Neural cell (in vitro differentiated cells): ENCODE measurements around the gene DMWD. TPM values are rescaled to one million over a fixed set of nuclear protein-coding genes. Genes with fewer than 3 reads are reported as not detected.
A peak's percentile ranks its signal among the peaks of the same experiment; 100 is the strongest.

ENCODE experiments used
- H2AFZ ChIP-seq: fragments of 200-600, 300-800 bp; sonication (generic), shearing (Covaris generic); 2 replicates; pipeline ENCODE4 v1.6.0; 2014; ENCODE audit warnings: low read depth, mild to moderate bottlenecking, antibody characterized with exemption, low read length, moderate library complexity
- H3F3A ChIP-seq: fragments of 200-600 bp; shearing (Covaris generic); 2 replicates; pipeline ENCODE4 v1.6.1; 2016; ENCODE audit warnings: mild to moderate bottlenecking, moderate library complexity, mixed read lengths, antibody characterized with exemption, low read length; ENCODE audit not compliant: insufficient read depth, poor library complexity, severe bottlenecking
- H3K27ac ChIP-seq: fragments of 200-600, 300-800 bp; sonication (generic), shearing (Covaris generic); 2 replicates; pipeline ENCODE4 v1.5.1; 2014; ENCODE audit warnings: mild to moderate bottlenecking, low read length, moderate library complexity
- H3K27me3 ChIP-seq: fragments of 300-800, 200-600 bp; sonication (generic), shearing (Covaris generic); 2 replicates; pipeline ENCODE4 v1.6.0; 2014; ENCODE audit warnings: mild to moderate bottlenecking, low read depth, low read length, moderate library complexity; ENCODE audit not compliant: insufficient read depth
- H3K36me3 ChIP-seq: fragments of 300-800, 200-600 bp; sonication (generic), shearing (Covaris generic); 2 replicates; pipeline ENCODE4 v1.5.1; 2014; ENCODE audit warnings: mild to moderate bottlenecking, antibody characterized with exemption, low read length, moderate library complexity; ENCODE audit not compliant: insufficient read depth
- H3K4me2 ChIP-seq: fragments of 300-800, 200-600 bp; sonication (generic), shearing (Covaris generic); 2 replicates; pipeline ENCODE4 v1.6.0; 2014; ENCODE audit warnings: mild to moderate bottlenecking, low read length
- H3K4me3 ChIP-seq: fragments of 300-800, 200-600 bp; sonication (generic), shearing (Covaris generic); 2 replicates; pipeline ENCODE4 v1.5.1; 2014; ENCODE audit warnings: mild to moderate bottlenecking, low read length, moderate library complexity
- H3K79me2 ChIP-seq: fragments of 200-600 bp; shearing (Covaris generic); replicated peaks from 2 replicates; pipeline ENCODE4 v1.6.0; 2014; ENCODE audit warnings: mild to moderate bottlenecking, low read length, moderate library complexity; ENCODE audit not compliant: insufficient read depth
- H3K9ac ChIP-seq: fragments of 300-800, 200-600 bp; sonication (generic), shearing (Covaris generic); 2 replicates; pipeline ENCODE4 v1.6.1; 2016; ENCODE audit warnings: mild to moderate bottlenecking, low read length, mixed read lengths
- H3K9me2 ChIP-seq: fragments of 200-600 bp; shearing (Covaris generic); 2 replicates; pipeline ENCODE4 v1.6.1; 2016; ENCODE audit warnings: mild to moderate bottlenecking, low read length, mixed read lengths; ENCODE audit not compliant: insufficient read depth
- H3K9me3 ChIP-seq: fragments of 200-600, 300-800 bp; sonication (generic), shearing (Covaris generic); 2 replicates; pipeline ENCODE4 v1.6.1; 2016; ENCODE audit warnings: mild to moderate bottlenecking, mixed run types, low read length, moderate library complexity, mixed read lengths
- H4K20me1 ChIP-seq: fragments of 200-600 bp; shearing (Covaris generic); 2 replicates; pipeline ENCODE4 v1.6.1; 2016; ENCODE audit warnings: mild to moderate bottlenecking, mixed run types; ENCODE audit not compliant: insufficient read depth
- EP300 ChIP-seq: fragments of 450-650 bp; conservative IDR thresholded peaks from 2 replicates; pipeline ENCODE4 v1.6.1; 2014; ENCODE audit warnings: antibody characterized with exemption, mild to moderate bottlenecking, moderate library complexity; ENCODE audit not compliant: poor library complexity, severe bottlenecking
- EZH2 ChIP-seq: fragments of 200-600, 300-800 bp; shearing (Covaris generic), sonication (generic); IDR thresholded peaks from 2 replicates; pipeline ENCODE4 v1.6.1; 2014; ENCODE audit warnings: antibody characterized with exemption, low read length, borderline replicate concordance, mild to moderate bottlenecking; ENCODE audit not compliant: insufficient read depth, poor library complexity, severe bottlenecking
- MXI1 ChIP-seq: fragments of 450-650 bp; conservative IDR thresholded peaks from 2 replicates; pipeline ENCODE4 v1.6.1; 2014; ENCODE audit warnings: antibody characterized with exemption, mild to moderate bottlenecking; ENCODE audit not compliant: poor library complexity, severe bottlenecking
- POLR2AphosphoS5 ChIP-seq: IDR thresholded peaks from 2 replicates; pipeline ENCODE4 v1.6.1; 2012
- RAD21 ChIP-seq: fragments of 450-650 bp; conservative IDR thresholded peaks from 2 replicates; pipeline ENCODE4 v1.6.1; 2014; ENCODE audit warnings: antibody characterized with exemption, mild to moderate bottlenecking, moderate library complexity
- REST ChIP-seq: IDR thresholded peaks from 2 replicates; pipeline ENCODE4 v1.6.1; 2012; ENCODE audit warnings: borderline replicate concordance
- SMC3 ChIP-seq: fragments of 450-650 bp; conservative IDR thresholded peaks from 2 replicates; pipeline ENCODE4 v1.6.1; 2014; ENCODE audit warnings: antibody characterized with exemption, mild to moderate bottlenecking, moderate library complexity; ENCODE audit not compliant: poor library complexity
- TAF1 ChIP-seq: IDR thresholded peaks from 2 replicates; pipeline ENCODE4 v1.6.1; 2012; ENCODE audit warnings: low read depth
- polyA plus RNA-seq: library from polyadenylated mRNA; depleted of rRNA; stranded (reverse); fragments of >200 nt; gene quantifications from 2 replicates; pipeline ENCODE4 v1.2.3, GENCODE V29; 2014
- TF ChIP-seq, protein P1 (sequence below): fragments of 450-650 bp; IDR thresholded peaks from 2 replicates; pipeline ENCODE4 v1.5.1; 2014; ENCODE audit warnings: antibody characterized with exemption, mild to moderate bottlenecking, moderate library complexity; ENCODE audit not compliant: poor library complexity, severe bottlenecking

DMWD gene
- polyA plus RNA-seq, 1 donor from 2014 or later = 20.4 TPM

DNA sequence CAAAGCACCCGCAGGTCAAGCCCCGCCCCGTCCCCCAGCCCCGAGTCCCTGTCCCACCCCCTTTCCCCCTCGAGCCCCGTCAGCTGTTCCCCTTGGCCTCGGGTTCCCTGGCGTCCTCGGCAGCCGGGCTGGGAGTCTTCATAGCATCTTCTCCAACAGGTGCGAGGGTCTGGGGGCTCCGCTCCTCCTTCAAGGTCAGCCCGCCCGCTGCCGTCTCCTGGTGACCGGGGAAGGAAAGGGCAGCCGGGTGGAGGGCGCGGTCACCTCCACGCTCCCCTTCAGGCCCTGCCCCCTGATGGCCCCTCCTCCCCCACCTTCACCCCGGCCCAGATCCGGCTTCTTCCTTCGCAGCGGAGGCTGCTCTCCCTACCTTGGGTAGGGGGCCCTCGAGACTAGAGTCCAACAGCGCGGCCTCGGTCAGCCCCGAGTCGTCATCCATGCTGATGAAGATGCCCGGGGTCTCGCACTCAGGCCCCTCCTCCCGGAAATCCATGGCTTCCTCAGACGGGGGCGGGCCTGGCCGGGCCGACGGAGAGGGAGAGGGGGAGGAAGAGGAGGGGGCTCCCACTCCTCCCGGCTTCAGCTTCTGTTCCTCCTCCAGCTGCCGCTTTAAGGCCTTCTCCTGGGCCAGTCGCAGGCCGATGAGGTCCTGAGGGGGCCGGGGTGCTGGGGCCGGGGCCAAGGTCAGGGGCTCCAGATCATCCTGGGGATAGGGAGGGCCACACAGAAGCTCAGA lies 23.0 kb upstream of the DMWD start:
- no peaks in the 10 kb centered on the region for H3K27me3 ChIP-seq
- no peaks in the 10 kb centered on the region for H3K36me3 ChIP-seq
- H2AFZ ChIP-seq = no peak overlapping the region
- H3K4me2 ChIP-seq = no peak overlapping the region
- H3K79me2 ChIP-seq = no peaks in the 10 kb centered on the region
- H3F3A ChIP-seq = no peaks in the 10 kb centered on the region
- peak overlapping the region; percentile 55 for H3K4me3 ChIP-seq
- H3K27ac ChIP-seq = no peak overlapping the region
- no peaks in the 10 kb centered on the region for H4K20me1 ChIP-seq
- peak overlapping the region; percentile 31 for H3K9ac ChIP-seq
- H3K9me3 ChIP-seq = no peaks in the 10 kb centered on the region
- TF ChIP-seq SMC3 = no peak
- no peak for TF ChIP-seq RAD21
- TF ChIP-seq TAF1 = no peak
- no peak for TF ChIP-seq MXI1
- no peak for TF ChIP-seq POLR2AphosphoS5
- TF ChIP-seq, protein P1, sequence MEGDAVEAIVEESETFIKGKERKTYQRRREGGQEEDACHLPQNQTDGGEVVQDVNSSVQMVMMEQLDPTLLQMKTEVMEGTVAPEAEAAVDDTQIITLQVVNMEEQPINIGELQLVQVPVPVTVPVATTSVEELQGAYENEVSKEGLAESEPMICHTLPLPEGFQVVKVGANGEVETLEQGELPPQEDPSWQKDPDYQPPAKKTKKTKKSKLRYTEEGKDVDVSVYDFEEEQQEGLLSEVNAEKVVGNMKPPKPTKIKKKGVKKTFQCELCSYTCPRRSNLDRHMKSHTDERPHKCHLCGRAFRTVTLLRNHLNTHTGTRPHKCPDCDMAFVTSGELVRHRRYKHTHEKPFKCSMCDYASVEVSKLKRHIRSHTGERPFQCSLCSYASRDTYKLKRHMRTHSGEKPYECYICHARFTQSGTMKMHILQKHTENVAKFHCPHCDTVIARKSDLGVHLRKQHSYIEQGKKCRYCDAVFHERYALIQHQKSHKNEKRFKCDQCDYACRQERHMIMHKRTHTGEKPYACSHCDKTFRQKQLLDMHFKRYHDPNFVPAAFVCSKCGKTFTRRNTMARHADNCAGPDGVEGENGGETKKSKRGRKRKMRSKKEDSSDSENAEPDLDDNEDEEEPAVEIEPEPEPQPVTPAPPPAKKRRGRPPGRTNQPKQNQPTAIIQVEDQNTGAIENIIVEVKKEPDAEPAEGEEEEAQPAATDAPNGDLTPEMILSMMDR = no peak
- no peak for TF ChIP-seq REST
- TF ChIP-seq EP300 = no peak
- TF ChIP-seq EZH2 = no peak
- no peaks in the 10 kb centered on the region for H3K9me2 ChIP-seq

- Histone ChIP-seq H2AFZ (no peak within 1 kb of the TSS), H4K20me1 (no peaks in the 10 kb centered on the region), H3K9me3 (no peaks in the 10 kb centered on the region), H3K27me3 (no peaks in the 10 kb centered on the region), H3K4me2 (no peak within 1 kb of the TSS), H3K4me3 (peak within 1 kb of the TSS; percentile 55), H3K9ac (peak within 1 kb of the TSS; percentile 31), H3K9me2 (no peaks in the 10 kb centered on the region), H3K27ac (no peak within 1 kb of the TSS), H3K79me2 (no peaks in the 10 kb centered on the region), H3F3A (no peaks in the 10 kb centered on the region), H3K36me3 (no peaks in the 10 kb centered on the region)
- TF ChIP-seq RAD21 = no peak
- TF ChIP-seq EZH2 = no peak
- TF ChIP-seq MXI1 = no peak
- TF ChIP-seq, protein P1 = no peak
- no peak for TF ChIP-seq EP300
- TF ChIP-seq TAF1 = no peak
- TF ChIP-seq POLR2AphosphoS5 = no peak
- TF ChIP-seq REST = no peak
- TF ChIP-seq SMC3 = no peak
Measured at GRCh38 chr19:45814851-45815480, 22.3 kb upstream of the DMWD start, which contains the start of gene RSPH6A. RSPH6A (minus strand) TSS chr19:45815308; CDS start chr19:45815176, 132 bp downstream.
